ENCODE measurements around the gene ZNF326.

The ZNF326 gene, protein sequence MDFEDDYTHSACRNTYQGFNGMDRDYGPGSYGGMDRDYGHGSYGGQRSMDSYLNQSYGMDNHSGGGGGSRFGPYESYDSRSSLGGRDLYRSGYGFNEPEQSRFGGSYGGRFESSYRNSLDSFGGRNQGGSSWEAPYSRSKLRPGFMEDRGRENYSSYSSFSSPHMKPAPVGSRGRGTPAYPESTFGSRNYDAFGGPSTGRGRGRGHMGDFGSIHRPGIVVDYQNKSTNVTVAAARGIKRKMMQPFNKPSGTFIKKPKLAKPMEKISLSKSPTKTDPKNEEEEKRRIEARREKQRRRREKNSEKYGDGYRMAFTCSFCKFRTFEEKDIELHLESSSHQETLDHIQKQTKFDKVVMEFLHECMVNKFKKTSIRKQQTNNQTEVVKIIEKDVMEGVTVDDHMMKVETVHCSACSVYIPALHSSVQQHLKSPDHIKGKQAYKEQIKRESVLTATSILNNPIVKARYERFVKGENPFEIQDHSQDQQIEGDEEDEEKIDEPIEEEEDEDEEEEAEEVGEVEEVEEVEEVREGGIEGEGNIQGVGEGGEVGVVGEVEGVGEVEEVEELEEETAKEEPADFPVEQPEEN

DNA sequence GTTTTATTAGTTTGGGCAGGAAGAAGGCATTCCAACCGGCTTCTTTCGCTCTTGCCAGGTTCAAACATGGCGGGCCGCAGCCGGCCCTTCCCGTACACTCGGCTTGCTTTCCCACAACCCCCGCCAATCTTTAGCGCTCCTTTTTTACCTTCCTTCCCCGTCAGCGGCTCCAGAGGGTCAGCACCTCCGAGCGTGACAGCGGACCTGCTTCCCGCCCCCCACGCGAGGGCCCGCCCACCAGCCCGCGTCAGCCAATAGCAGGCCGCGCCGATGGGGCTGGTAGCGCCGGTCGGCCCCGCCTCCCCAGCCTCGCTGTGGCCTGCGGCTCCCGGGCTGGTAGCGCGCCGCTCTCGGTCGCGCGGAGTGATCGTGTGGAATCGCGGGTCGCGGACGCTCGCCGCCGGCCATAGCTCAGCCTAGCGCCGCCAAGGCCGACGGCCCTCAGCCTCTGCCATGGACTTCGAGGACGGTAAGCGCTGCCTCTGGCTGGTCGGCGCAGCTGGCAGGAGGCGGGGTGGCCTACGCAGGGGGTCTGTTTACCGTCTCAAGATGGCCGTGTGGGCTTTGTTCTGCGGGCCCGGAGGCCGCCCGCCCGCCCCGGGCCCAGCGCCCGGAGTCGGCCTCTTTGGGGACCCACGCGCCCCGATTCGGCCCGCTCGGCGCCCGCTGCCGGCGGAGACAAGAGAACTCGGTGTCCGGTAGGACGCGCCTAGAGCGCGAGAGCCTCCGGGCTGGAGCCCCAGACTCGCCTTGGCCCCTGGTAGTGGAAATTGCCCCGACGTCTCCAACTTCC lies at the start of gene ZNF326:
Gene ZNF326, plus strand, starts transcription at position 306 of the 793 bp plus-strand sequence. Its CDS starts 148 bp downstream, at position 454.
- DNase-seq, result peak; percentile 98

DNA sequence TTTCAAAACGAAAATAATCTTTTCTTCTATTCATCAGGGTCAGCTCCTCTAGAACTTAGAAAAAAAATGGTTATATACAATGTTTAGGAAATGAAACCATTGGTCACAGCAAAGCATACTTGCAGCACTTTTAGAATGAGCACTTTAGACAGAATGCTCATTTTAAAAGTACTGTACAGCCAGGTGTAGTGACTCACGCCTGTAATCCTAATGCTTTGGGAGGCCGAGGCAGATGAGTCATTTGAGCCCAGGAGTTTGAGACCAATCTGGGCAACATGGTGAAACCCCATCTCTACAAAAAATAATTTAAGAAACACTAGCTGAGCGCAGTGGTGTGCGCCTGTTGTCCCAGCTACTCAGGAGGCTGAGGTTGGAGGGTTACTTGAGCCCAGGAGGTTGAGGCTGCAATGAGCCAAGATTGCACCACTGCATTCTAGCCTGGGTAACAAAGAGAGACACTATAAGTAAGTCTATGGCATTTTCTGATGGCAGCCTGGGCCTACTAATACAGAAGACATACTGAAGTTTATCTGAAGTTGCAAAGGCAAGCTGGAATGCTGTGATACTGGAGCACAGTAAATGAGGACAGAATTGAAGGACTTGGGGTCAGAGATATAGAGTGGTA lies 48.9 kb upstream of the ZNF326 start:
- DNase-seq, result no peak

DNA sequence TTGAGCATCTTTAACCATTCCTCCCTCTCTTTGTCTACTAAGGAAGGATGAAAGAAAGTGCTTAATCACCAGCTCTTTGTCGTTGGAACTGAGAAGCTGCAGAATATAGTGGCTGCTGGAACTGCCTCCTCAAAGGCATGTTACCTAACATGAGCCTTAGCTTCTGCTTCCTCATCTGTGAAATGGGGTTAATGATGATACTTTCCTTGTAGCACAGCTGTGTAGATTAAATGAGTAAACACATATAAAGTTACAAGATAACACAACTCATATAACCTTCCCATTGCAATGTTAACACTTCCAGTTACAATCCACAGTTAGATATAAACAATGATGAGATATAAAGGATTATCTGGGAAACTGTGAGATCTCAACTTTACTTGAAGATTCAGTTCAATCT lies 48.4 kb upstream of the ZNF326 start:
- DNase-seq, result no peak

DNA sequence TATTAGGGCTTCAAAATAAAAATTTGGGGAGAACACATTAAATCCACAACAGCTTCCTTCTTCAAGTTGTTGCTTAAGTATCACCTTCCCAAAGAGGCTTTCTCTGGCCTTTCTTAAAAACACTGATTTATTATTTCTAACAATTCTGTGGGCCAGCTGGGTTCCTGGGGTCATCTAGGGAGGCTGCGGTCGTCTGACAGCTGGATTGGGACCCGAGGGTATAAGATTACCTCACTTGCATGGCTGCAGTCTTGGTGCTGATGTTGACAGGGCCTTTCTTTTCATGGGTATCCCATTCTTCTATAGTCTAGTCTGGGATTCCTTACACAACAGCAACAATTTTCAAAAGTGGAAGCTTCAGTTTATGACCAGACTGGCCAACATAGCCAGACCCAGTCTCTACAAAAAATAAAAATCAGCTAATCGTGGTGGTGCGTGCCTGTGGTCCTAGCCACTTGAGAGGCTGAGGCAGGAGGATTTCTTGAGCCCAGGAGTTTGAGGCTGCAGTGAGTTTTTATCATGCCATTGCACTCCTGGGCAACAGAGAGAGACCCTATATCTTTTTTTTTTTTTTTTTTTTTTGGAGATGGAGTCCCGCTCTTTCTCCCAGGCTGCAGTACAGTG lies 46.1 kb upstream of the ZNF326 start:
- no peak for DNase-seq

DNA sequence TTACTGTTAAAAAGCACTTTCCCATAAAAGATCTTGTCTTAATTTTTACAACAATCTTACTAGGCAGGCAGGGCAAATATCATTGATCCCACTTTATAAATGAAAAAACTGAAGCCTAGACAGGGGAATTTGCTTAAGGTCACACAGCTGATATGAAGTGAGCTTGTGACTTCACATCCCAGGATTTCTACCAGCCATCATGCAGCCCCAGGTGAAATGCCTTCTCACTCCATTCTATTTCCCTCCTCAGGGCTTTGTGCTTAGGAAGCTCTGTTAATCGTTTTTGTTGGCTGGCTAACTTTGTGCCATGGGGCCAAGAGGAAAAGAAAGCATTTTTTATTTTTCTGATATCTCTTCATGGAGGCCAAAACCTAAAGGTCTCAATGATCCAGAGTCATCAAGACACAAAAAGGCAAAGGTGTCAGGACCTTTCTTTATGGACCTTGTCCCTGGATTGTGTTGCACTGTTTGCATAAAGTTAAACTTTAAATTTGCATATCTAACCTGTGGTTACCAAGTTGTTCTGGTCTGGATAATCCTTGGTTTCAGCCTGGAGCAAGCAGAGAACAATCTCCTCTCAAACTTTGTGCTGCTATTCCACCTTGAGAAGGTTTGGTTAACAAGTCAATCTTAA lies 44.8 kb upstream of the ZNF326 start:
- no peak for DNase-seq

DNA sequence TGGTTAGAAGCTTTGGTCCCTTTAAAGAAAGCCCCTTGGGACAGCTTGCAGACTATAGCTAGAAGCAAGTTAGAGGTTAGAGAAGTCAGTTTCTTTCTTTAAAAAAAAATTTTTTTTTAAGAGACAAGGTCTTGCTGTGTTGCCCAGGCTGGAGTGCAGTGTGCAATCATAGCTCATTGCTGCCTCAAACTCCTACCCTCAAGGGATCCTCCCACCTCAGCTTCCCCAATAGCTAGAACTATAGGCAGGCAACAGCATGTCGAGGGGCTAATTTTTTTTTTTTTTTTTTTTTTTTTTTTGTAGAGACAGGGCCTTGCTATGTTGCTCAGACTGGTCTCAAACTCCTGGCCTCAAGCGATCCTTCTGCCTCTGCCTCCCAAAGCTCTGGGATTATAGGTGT lies 44.2 kb upstream of the ZNF326 start:
- DNase-seq, result no peak

DNA sequence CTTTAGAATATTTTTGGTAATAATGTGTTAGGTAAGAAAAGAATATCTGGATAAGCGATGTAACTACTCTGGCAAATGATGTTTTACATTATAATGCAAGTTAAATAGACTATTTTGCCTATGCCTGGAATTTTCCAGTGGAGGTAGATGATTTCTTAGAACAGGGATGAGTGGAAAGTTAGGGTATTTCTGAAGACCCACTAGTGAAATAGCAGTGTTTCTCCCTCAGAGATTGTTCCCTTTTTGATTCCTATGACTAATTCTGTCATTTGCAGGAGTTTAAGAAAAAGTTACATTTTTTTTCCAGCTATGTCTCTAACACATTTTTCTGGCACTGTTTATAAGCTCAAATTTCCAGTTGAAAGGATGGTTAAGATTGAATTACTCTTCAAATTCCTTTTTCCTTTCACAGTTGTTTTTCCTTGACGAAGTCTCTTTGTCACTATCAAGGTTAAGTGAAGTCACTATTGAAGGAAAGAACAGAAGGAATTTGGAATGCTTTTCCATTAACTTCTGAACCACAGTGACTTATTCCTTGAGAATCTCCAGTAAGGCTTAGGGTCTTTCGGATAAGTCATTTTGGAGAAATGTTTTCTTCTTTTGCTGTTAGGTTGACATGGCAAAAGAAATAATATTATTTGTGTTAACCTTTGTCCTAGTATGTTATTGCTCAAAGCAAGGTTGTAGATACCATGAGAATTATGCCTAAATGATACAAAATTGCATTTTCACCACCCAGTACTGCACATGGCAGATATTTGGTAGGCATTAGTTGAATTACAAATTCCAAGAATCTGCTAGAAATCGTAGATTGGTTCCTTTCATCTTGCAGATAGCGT lies 42.9 kb upstream of the ZNF326 start:
- DNase-seq, result no peak

DNA sequence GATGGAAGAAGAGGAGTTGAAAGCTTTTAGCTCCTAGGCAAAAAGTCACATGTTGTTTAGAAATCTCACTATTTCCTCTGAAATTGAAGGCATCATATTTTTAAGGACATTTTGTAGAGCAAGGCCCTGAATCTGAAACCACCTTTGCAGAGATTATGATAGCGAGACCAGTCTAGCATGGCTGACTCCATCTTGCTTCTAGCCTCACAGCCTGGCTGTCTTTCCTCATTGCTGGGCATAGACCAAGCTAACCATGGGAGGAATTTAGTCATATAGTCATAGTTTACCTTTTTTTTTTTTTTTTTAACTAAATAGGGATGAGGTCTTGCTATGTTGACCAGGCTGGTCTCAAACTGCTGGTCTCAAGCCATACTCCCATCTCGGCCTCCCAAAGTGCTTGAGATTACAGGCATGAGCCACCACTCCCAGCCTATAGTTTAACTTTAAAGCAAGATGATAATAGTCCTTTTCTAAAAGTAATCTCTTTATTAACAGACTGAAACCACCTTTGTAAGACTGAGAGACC lies 42.2 kb upstream of the ZNF326 start:
- no peak for DNase-seq

DNA sequence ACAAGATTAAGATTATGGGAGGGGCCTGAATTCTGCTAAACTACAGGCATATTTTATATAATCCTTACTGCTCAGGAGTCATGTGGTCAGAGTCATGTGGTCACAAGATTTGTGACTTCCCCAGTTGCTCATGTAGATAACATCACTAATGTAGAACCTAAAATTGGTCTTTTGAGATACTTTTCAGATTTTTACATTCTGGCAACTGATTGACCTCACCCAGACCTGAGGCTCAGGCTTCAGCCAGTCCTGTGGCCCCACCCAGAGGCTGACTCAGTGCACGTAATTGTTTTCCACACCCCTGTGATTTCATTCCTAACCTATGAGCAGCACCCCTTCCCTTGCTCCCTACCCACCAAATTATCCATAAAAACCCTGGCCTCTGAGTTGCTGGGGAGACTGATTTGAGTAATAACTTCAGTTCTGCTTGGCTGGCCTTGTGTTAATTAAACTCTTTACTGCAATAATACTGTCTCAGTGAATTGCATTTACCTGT lies 41.7 kb upstream of the ZNF326 start:
- DNase-seq, result peak; percentile 33

DNA sequence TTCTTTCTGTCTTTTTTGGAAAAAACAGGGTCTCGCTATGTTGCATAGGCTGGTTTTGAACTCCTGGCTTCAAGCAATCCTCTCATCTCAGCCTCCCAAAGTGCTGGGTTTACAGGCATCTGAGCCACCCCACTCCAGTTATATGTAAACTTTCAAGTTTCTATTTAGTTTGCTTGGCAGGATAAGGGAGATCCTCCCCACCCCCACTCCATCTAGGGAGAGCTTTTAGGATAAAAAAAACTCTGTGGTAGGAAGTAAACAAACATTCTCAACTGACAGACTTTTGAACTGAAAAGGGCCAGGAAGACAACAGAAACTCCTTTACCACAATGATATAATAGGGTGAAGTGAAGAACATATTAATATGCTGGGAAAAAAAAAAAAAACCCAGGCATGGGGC lies 41.0 kb upstream of the ZNF326 start:
- no peak for DNase-seq

DNA sequence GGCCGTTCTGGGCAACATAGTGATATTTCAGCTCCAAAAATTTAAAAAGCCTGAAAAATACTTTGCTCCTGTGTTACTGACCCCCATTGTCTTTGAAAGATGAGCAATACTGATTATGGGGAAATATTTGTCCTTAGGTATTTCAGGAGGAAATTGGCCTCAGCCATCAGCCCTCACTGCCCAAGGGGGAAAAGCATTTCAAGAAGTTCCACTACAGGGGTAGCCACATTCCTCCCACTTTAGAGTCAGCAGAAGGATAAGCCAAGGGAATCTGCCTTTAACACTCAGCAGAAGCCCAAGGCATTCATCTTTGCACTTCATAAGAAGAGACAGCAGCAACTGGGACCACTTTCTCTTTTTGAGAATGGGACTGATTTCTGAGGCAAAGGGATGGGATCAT lies 40.5 kb upstream of the ZNF326 start:
- no peak for DNase-seq

DNA sequence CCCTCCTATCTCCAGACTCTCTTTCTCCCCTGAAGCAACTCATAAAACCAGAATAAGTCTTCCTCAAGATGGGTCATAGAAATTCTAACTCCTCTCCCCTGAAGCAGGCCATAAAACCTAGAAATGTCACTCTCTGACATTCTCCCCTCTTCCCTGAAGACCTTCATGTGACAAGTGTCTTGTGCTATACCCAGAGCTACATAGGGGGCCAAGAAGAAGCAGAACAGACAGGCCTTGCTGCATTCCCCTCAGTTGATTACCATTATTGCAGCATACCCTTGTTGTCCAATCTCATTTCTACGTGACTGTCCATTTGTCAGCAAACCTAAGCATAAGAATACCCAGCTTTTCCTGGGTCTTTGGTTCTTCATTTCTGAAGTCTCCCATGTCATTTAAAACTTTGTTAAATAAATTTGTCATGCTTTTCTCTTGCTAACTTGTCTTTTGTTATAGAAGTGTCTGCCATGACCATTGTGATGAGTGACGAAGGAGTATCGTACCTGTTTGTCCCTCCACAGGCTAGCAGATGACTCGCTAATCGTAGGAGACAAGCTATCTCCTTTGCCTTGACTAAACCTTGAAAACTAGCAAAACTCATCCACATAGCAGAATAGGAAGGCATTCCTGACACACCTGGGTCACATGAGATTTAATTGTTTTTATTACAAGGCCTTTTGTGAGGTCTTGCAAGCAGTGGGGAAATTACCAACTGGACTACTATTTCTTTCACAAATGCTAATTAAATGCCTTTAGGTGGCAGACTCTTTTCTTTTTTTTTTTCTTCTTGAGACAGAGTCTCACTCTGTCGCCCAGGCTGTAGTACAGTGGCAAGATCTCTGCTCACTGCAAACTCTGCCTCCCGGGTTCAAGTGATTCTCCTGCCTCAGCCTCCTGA lies 39.4 kb upstream of the ZNF326 start:
- no peak for DNase-seq

DNA sequence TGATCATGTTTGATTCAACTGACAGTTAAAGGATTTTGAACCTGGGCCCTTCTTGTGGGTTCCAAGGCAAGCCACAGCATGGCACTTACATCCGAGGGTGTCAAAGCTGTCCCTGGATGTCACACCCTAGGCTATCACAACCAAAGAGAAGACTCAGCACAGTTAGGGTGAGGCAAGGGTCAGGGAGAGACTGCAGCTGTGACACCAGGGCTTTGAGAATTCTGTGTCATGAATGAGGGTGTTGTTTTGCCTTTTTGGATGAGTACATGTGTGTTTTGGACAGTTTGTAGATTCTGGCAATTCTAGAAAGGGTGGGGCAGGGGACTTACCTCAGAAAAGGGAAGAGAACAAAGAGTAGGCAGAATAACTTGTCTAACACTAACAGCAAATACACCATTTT lies 37.8 kb upstream of the ZNF326 start:
- no peak for DNase-seq

DNA sequence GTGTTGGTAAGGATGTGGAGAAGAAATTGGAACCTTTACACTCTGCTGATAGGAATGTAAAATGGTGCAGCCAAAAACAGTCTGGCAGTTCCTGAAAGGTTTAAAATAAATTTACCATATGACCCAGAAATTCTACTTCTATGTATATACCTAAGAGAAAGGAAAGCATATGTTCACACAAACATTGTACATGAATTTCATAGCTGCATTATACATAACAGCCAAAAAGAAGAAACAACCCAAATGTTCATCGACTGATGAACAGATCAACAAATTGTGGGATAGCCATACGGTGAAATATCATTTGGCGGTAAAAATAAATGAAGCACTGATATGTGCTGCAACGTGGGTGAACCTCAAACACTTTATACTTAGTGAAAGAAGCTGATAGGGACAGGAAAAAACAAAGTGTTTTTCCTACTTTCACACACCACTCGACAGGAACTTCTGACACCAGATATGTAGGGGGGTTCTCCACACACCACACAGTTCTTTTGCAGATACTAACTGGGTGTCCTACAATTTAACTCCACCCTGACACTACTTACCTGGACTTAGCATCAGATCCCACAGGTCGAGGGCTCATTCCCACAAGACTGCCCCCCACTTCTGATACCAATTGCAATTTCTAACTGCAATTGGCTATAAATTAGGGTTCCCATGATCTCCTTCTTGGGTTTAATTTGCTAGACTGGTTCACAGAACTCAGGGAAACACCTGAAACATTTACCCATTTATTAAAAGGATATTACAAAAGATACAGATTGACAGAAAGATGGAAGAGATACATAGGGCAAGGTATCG lies 35.9 kb upstream of the ZNF326 start:
- DNase-seq, result no peak

DNA sequence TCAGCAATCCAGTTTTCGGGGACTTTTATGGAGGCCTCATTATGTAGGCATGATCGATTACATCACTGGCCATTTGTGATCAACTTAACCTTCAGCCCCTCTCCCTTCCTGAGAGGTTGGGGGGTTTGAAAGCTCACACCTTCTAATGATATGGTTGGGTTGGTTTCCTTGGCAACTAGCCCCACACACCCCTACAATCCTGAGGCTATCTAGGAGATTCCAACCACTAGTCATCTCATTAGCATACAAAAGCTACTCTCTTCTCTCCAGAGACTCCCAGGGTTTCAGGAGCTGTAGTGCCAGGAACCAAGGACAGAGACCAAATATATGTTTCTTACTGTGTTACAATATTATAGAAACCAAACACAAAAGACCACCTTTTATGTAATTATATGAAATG lies 35.2 kb upstream of the ZNF326 start:
- DNase-seq, result no peak

DNA sequence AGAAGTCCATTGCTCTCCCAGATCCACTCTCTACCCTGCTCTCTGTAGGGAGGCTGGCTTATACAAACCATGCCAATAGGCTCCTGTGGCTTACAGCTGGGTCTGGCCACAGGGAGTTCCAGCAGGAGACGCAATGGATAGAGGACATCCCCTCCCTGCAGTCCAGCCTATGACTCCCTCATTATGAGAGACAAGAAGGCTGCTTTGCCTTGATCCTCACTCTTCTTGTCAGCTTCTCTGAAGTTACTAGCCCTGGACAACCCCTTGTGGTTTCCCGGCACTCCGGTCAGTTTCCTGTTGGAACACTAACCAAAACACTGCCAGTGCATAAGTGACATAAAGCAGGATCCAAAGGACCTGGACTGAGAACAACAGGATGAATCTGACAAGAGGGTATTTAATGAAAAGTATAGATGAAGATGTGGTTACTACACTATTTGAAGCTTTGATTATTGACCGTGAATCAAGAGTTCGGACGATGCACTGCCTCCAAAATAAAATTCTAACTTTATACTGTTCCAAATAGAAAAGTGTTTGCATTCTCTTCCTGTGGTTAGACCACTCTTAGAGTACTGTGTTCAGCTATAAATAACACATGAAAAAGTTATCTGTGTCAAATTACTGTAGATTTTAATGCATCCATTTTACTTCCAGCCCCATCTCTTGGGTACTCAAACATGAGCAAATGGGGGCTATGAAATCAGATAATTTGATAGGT lies 32.7 kb upstream of the ZNF326 start:
- DNase-seq, result no peak

DNA sequence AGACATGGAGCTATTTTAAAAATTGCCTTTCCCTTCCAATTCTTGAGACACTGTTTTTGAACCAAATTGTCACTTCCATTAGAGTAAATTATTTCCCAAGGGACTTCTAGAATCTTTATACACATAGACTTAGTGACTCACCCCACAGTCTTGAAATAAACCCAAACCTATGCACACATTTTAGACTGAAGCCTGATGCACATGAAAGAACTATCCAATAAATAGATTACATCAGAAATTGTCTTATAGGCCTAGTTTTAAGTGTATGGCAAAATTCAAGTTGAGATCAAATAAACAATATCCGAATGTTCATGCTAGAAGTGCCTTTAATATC lies 32.2 kb upstream of the ZNF326 start:
- no peak for DNase-seq

DNA sequence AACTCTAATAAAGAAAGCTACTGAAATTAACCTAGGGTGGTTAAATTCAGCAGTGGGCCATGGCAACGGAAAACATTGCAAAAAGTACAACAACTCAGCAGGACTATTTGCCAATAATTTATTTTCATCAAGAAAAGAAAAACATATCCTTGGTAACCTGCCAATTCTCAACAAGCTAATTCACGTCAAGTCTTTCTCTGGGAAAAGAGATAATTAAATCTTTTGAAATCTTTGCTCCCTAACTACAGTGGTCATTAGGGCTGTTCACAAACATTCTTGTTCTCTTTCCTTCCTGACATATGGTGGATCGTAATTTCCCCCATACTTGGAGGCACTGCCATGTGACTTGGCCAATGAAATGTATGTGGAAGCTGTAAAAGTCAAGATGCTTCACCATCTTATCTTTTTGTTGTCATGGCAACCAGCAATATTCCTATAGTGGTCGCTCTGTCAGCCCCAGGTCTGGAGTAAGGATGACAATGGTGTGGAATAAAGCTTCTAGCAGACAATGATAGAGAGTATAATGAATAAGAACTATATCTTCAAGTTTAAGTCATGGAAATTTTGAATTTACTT lies 29.6 kb upstream of the ZNF326 start:
- DNase-seq, result no peak

Data from activated CD4-positive, CD25-positive, alpha-beta regulatory T cell treated with anti-CD3 and anti-CD28 coated beads, Interleukin-2, amount 50 U/mL, for 72 hours (primary cell).